CD1c-positive myeloid dendritic cell (primary cell): ENCODE results near the gene EPHA5.

ENCODE experiments used
- DNase-seq: peaks from one replicate; pipeline ENCODE4 v3.0.0-alpha.2; 2016; ENCODE audit errors: extremely low spot score

The EPHA5 gene

DNA sequence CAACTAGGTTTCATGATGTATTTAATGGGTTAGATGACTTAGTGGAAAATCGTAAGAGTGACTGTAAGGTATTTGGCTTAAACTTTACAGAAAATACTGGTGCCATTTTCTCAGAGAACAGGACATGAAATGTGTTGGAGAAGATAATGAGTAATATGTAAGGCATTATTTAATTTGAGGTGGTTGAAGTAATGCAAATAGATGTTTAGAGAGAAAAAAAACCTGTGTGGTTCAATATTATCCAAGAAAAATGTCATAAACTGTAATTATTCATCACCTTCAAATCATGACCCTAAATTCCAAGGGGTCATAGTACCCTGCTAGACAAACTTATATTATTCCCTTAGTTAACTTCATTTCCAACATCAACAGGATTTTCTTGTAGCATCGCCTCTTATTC is 171.7 kb downstream of the EPHA5 start:
- no peak for DNase-seq

DNA sequence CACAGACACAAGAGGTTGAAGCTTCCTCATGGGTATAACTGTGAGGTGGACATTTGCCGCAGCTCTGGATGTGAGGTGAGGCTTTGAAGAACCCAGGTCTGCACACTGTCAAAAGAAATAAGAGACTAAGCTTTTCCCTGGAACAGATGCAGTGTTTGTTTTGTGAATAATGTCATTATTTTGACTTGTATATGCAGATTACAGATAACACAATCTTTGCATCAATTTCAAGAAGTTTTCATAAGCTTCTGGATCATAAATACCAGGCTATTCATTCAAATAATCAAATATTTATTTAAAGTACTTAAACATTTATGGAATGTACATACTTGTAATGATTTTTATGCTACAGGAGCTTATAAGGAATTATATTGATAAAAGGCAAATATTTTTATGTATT is 174.8 kb downstream of the EPHA5 start:
- no peak for DNase-seq

DNA sequence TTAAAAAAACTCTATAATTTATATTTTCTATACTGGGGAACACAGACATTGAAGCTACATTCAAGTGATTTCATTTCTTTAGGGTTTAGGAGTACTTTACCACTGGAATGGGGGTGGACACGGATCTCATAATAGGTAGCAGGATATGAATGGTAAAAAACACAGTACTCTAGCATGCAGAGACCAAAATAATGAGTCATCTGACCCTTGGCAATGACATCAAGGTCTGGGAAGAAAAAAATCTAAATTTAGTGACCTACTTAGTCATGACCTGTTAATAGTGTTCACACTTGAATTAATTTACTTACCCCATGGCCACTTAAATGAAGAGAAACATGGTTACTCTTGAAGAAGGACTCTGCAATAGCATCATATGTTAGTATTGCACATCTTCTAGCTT is 187.9 kb downstream of the EPHA5 start:
- DNase-seq: no peak

DNA sequence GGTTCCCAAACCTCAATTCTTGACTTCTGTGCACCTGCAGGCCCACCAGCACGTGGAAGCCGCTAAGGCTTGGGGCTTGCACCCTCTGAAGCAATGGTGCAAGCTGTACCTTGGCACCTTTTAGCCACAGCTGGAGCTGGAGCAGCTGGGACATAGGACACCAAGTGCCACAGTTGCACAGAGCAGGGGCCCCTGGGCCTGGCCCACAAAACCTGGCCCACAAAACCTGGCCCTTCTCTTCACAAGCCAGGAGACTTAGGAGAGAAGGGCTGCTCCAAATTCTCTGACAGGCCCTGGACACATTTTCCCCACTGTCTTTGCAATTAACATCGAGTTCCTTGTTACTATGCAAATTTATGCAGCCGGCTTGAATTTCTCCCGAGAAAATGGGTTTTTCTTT is 197.8 kb downstream of the EPHA5 start:
- DNase-seq: no peak

DNA sequence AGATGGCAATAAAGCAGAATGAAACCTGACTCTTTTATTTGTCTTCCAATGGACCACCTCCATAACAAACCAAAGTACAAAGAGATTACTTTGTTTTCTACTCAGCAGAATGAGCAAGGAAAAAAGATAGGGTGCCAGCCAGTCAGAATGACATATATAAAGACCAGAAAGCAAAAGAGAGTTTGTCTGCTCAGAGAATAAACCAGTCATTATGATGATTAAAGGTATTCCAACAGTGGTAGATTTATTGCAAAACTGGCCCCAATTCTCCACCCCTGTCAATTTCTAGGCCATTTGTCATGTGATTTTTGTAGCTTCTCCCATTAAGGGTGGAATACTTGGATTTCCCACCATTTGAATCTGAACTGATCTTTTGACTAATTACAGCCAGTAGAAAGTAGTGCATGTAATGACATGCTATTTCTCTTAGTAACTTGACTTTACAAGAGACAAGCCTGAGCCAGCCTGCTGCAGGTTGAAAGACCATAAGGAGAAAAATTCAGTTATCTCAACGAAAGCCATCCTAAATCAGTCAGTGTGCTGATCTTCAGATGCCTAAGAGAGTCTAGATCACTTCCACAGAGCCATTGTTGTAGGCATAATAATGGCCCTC is 203.1 kb downstream of the EPHA5 start:
- no peak for DNase-seq

DNA sequence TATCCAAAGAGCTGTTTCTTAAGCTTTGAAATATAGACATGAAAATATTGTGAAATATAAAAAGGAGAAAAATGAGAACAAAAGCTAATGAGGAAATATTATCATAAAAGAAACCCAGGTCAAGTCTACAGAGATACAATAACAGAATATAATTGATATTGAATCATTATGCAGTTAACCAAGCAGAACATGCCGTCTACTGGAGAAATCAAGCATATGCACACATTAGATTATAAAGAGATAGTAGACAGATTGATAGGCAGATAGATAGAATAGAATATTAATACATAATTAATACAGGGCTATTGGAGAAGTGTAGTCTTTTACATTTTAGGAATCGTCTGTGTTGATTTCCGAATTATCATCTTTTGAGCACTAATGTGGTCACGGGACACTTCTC is 208.5 kb downstream of the EPHA5 start:
- DNase-seq: no peak

DNA sequence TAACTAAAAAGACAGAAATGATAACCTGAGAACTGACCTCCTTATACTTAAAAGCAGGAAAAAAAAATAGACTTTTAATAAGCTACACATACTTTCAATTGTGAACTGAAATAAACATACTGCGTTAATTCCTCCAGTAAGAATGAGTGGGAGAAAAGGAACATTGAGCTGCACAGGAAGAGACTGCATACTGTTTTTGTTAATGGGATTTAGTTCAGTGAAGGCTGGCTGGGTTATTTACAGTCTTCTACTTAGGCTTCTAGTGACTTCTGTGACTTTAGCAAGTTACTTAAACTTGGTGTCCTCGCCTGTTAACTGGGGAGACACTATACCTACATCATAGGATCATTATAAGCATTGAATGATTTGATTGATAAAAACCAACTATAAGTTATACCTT is 213.3 kb downstream of the EPHA5 start:
- no peak for DNase-seq

DNA sequence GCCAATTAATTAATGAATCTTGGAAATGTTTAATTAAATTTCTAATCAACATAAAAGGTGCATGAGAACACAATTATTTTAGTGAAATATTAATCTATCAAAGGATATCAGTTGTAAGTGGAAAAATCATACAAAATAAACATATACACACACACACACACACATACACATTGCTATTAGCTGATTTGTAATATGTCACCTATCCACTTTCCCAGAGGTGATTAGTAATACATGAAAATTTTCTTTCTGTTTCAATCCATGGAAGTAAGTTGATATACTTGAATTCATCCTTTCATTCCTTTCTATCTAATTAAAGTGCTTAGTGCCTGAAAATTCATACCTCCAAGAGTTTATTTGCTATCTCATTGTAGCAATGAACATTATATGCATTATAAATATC is 213.7 kb downstream of the EPHA5 start:
- DNase-seq: no peak

DNA sequence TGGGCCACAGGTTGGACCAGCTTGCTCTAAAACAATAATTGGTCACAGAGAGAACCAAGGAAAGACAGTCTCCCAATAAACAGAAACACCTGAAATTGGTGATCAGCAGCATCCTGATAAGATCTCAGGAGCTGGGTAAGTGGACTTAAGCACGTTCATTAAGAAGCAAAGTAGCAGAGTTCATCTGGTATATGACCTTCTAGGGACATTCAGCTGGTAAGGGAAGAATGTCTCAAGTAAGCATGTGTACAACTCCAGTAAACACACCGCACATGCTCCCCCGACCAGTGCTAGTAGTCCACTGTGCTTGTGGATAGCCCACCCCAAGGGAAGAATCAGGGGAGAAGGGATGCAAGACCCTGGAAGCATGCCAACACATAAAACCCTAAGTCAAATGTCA is 216.9 kb downstream of the EPHA5 start:
- DNase-seq: no peak

DNA sequence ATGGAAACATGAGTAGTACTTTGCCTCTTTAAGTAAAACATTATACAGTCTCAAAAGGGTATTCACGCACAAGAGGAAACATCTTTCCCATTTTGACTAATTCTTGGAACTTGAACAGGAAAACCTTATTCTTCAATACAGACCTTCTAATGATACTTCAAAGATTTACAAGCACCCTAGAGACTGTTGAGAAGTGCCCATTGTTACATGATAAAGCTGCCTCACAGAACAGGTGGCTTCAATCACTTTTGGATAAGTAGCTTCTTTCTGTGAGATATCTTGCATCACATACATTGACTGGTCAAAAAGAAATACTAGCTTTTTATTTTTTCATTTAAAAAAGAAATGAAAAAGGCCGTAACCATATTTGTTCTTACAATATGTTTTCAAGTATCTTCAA is 219.4 kb downstream of the EPHA5 start:
- no peak for DNase-seq

DNA sequence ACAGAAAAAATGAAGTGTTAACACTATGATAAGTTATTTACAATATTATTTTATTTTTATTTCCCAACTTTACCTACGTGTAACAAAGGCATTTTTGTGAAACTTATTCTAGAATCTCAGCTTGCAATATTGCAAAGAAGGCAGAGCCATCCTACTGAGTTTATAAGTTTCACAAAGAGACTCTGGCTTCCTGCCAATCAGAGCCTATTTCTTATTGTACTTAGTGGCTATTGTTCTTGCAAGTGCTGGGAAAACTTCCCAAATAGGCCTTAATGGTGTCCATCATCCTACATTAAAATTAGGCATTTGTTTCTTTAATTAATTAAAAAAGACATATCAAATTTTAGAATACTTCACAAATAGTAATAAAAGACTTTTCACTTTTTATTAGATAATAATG is 233.2 kb downstream of the EPHA5 start:
- no peak for DNase-seq

DNA sequence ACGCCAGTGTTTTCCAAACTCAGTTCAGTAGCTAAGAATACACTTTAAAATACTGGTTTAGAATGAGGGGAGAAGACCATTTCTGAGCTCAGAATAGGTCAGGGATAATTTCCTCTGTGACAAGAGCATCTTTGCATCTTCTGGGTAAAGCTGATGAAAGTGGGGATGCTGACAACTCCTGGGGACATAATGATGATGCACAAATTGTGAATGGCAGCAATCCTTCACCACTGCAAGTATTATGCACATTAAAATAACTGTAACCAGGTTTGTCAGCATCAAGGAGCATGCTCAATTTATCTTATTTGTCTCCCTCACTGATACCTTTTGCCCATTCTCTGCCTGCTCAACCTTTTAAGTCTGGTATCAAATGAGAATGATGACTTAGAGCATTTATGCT is 248.2 kb downstream of the EPHA5 start:
- DNase-seq: no peak

DNA sequence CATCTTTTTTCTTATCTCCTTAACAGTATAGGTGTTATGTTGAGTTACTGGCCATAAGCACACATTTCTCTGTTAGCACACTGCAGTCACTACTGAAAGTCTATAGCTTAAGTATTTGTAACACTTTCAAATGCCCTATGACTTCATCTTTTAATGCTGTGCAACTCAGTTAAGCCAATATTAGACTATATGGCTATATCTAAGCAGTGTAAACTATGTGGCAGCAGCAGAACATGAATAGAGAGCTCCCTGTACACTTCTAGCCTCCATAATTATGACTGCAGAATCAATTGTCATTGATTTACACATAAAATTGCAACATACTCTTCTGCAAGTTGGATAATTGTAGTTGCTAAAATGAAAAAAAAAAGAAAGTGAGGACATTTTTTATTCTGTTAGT is 250.3 kb downstream of the EPHA5 start:
- no peak for DNase-seq

DNA sequence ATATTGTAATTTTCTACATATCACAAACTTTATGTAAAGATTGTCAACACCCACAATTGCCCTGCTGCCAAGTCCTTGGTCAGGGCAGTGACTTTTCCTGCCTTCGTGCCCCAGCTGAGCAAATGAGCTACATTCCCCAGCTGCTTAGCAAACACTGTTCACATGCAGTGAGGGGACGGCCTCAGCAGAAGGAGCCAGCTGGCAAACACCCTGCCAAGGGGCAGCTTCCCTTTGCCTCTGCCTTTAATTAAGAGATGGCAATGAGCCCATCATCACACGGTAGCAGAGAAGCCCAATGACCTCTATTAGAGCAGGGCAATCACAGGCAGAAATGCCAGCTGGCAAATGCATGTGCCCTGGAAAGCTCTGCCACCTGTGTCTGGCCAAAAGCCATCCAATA is 253.4 kb downstream of the EPHA5 start:
- no peak for DNase-seq

DNA sequence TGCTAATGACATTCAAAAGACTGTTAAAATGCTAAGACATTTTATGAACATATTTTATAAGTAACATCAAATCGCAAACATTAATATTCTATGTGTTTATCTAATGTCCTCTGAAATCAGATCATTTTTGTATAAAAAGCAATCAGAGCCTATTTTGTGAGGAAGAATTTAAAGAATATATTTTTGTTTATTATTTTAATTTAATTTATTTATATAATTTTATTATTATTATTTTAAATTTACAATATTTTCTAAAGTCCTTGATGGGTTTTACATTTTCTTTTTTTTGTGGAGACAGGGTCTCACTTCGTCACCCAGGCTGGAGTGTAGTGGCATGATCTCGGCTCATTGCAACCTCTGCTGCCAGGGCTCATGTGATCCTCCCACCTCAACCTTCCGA is 262.8 kb downstream of the EPHA5 start:
- no peak for DNase-seq

DNA sequence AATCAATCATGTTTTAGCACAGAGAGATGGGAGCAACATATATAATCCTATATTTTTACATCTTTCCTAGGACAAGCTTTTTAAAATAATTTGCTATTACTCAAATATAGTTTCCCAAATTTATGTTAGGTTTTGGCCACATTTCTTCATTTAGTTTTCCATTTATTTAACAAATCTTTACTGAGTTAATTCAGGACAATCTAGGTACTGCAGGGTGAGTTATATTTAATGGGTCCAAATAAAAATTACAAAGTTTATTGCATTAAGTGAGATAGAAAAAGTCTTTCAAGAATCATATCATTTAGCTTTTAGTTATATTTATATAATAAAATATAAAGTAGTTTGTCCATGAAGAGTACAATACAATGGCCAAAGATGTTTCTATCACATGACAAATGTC is 269.2 kb downstream of the EPHA5 start:
- no peak for DNase-seq

DNA sequence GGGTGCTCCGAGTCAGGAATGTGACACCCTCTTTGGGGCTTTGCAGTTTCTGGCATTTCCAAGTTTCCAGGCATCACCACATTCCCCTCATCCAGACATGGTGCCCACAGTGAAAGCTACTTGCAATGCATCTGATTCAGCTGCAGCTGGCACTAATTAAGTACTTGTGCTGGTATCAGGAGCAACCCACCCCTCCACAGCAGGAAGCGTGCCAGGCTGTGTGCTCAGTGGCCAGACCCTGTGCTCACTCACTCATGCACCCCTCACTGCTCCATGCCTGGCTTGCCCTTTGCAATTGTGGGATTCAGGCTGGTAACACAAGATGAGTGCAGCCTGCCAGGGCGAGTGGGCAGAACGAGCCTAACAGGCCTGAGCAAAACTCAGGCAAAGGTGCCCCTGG is 271.2 kb downstream of the EPHA5 start:
- no peak for DNase-seq

DNA sequence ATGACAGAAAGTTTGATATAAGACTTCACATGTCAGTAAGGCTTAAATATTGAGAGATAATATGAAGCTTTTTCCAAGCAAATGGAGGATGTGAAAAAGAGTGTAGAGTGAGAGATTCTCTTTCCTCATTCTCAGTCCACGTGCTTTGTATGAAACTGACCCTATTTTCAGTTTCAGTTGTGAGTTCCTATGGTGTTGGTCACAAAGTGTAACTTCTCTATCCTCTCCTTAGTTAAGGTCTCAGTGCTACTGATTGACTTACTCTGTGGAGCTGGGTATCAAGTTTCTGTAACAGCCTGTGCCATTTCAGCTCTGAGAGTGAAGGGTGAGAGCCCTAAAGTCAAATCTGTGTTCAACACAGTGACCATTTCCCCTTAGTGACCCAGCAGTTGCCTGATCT is 277.2 kb downstream of the EPHA5 start:
- no peak for DNase-seq

DNA sequence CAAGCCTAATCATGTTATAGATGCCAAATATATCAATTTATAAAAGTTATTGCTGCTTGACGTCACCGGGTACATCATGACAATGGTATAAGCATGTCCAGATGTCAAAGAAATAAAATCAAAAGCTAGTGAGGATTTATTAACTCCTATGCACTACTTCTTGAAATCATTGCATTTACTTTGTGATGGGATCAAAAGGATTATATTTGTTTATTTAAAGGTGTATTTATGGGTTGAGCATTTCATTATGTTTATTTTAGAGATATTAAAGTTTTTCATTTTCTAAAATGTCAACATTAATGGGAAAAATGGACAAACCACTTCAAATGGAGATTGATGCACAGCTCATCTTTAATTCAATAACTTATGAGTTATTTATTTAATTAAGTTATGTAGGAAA is 277.8 kb downstream of the EPHA5 start:
- DNase-seq: no peak

DNA sequence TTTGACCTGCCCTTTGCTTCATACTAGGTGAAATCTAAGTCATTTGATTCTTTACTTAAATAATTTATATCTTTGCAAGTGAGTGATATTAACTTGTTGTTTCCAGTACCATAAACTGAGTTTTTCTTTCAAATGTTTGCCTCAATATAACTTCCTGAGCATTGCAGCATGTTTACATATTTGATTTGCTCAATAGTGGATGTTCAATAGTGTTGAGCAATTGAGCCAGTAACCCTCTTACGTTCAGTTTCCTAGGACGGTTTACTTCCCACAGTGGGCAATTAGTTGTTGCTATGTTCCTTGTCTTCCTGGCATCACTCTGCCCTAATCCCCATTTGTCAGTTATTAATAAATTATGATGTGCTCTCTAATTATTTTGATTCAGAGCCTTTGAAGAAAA is 278.5 kb downstream of the EPHA5 start:
- DNase-seq: no peak

DNA sequence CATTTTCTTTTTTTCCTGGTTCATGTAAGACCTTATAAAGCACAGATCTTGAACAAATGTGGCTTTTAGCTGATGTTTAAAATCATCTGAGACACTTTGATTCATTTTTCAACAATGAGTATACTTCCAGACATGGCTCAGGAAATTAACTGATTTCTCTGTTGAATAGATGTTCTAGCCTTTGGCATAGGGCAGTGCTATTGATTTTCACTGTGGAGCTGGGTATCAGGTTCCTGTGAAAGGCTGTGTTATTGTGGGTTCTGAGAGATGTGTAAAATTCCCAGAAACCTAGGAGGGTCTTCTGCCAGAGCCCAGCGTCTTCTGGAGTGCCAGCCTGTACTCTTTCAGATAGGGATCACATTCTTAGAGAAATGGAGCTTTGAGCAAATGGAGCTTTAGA is 278.9 kb downstream of the EPHA5 start:
- no peak for DNase-seq

DNA sequence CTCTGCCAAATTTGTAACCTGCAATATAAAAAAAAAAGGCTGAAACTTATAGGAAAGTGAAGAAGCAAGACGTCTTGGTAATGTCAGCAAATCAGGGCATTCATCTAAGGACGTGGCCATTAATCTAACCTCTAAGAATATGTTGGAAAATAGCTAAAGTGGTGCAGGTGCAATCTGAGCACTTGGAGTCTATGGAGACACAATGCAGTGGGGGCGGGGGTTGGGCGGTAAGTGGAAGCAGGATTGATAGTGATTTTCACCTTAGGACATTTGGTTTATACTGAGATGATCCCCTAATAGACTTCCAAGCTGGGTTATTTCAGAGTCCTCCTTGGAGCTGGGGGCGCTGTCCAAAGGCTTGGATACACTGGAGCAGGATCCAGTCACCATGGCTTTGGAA is 283.4 kb downstream of the EPHA5 start:
- DNase-seq: no peak

DNA sequence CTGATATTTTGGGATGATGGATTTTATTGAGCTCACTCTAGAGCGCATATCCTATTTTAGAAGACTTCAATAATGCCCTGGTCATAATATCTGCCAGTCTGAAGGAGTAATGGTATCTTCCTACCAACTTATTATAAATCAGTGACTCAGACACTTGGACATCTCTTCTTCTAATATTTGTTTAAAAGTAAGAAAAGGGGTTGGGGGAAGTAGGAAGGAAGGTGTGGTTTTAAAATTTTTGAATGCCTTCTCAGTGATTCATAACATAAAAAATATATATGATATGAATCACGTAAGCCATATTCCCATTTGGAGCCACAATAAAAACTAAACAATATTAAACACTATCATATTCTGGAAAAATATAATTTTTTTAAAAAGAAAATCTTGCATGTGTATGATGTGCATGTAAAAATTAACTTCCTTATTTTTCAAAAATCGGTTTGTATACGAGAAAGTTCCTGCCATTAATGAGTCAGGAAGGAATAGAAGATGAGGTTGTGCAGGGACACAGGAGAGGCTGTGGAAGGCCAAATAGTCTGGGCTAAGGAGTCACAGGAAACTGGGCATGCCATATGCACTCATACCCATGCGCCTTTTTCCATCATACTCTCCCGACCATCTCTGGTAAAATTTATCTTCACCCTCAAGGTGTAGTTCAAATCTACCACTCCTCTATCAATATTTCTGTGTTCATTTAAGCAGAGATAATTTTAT is 286.5 kb downstream of the EPHA5 start:
- DNase-seq: no peak

DNA sequence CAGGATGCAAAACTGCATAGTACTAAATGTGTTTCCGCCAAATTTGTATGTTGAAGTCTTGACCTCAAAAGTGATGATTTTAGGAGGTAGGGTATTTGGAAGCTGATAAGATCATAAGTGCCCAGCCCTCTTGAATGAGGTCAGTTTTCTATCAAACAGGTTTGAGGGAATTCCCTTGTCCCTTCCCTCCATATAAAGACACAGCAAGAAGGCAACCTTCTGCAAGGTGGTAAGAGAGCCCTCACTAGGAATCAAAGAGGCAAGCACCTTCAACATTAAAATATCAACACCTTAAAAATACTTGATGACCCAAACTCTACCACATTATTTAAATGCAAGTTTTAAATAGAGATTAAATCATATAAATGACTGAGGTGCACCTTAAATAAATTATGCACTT is 288.6 kb downstream of the EPHA5 start:
- DNase-seq: no peak
